Trophoblast cell (in vitro differentiated cells and primary cell): ENCODE measurements around the gene PAX8.

Source experiments
- DNase-seq, 2 donors: peaks; one replicate each; pipeline ENCODE4 v3.0.0-alpha.2; 2016
- H2AFZ ChIP-seq: 2 replicates; pipeline ENCODE4 v1.6.1; 2013; ENCODE audit warnings: low read length, moderate library complexity, mild to moderate bottlenecking; ENCODE audit not compliant: insufficient read depth, poor library complexity
- H2AK5ac ChIP-seq: 2 replicates; pipeline ENCODE4 v1.6.1; 2013; ENCODE audit warnings: mild to moderate bottlenecking, low read length
- H2BK120ac ChIP-seq: 2 replicates; pipeline ENCODE4 v1.6.1; 2013; ENCODE audit warnings: low read length, mild to moderate bottlenecking, moderate library complexity; ENCODE audit not compliant: insufficient read depth, poor library complexity
- H2BK12ac ChIP-seq: 2 replicates; pipeline ENCODE4 v1.6.1; 2013; ENCODE audit warnings: mild to moderate bottlenecking, low read length, moderate library complexity
- H2BK5ac ChIP-seq: 2 replicates; pipeline ENCODE4 v1.6.1; 2013; ENCODE audit warnings: low read length, low read depth, moderate library complexity, mild to moderate bottlenecking; ENCODE audit not compliant: poor library complexity
- H3K14ac ChIP-seq: 2 replicates; pipeline ENCODE4 v1.6.1; 2013; ENCODE audit warnings: mild to moderate bottlenecking, low read length
- H3K18ac ChIP-seq: 2 replicates; pipeline ENCODE4 v1.6.1; 2013; ENCODE audit warnings: mild to moderate bottlenecking, low read length
- H3K23ac ChIP-seq: 2 replicates; pipeline ENCODE4 v1.6.1; 2013; ENCODE audit warnings: low read length
- H3K27ac ChIP-seq: 2 replicates; pipeline ENCODE4 v1.5.1; 2013; ENCODE audit warnings: low read depth, mild to moderate bottlenecking, inconsistent platforms, low read length, moderate library complexity
- H3K27me3 ChIP-seq: 2 replicates; pipeline ENCODE4 v1.6.1; 2013; ENCODE audit warnings: inconsistent platforms, mild to moderate bottlenecking, low read length, moderate library complexity; ENCODE audit not compliant: insufficient read depth
- H3K36me3 ChIP-seq, 2 experiments: 1 replicate in 1 of 2; 2 replicates in 1 of 2; pipeline ENCODE4 v1.6.1; 2013; ENCODE audit warnings: low read length in 2 of 2, mild to moderate bottlenecking in 2 of 2, moderate library complexity in 1 of 2; ENCODE audit not compliant: insufficient read depth in 2 of 2, control insufficient read depth in 1 of 2
- H3K4ac ChIP-seq: 2 replicates; pipeline ENCODE4 v1.6.1; 2013; ENCODE audit warnings: low read depth, mild to moderate bottlenecking, low read length, moderate library complexity
- H3K4me1 ChIP-seq, 2 experiments: 1 replicate in 1 of 2; 2 replicates in 1 of 2; pipeline ENCODE4 v1.6.1; 2013; ENCODE audit warnings: low read length in 2 of 2, mild to moderate bottlenecking in 2 of 2, moderate library complexity in 1 of 2; ENCODE audit not compliant: insufficient read depth in 2 of 2, control insufficient read depth in 1 of 2
- H3K4me2 ChIP-seq: 2 replicates; pipeline ENCODE4 v1.6.1; 2013; ENCODE audit warnings: inconsistent platforms, mild to moderate bottlenecking, low read length, moderate library complexity
- H3K4me3 ChIP-seq: 2 replicates; pipeline ENCODE4 v1.5.1; 2013; ENCODE audit warnings: mild to moderate bottlenecking, low read depth, low read length, inconsistent platforms
- H3K79me1 ChIP-seq: one replicate; pipeline ENCODE4 v1.6.1; 2013; ENCODE audit warnings: low read length
- H3K79me2 ChIP-seq: 2 replicates; pipeline ENCODE4 v1.6.1; 2013; ENCODE audit warnings: low read length, mild to moderate bottlenecking; ENCODE audit not compliant: control insufficient read depth, insufficient read depth, poor library complexity
- H3K9ac ChIP-seq: 2 replicates; pipeline ENCODE4 v1.6.1; 2013; ENCODE audit warnings: mild to moderate bottlenecking, low read length
- H3K9me3 ChIP-seq: 2 replicates; pipeline ENCODE4 v1.6.1; 2013; ENCODE audit warnings: low read depth, mild to moderate bottlenecking, control low read depth, inconsistent platforms, low read length; ENCODE audit not compliant: insufficient read depth
- H4K12ac ChIP-seq: 2 replicates; pipeline ENCODE4 v1.6.1; 2013; ENCODE audit warnings: low read depth, mild to moderate bottlenecking, low read length, moderate library complexity
- H4K8ac ChIP-seq: 2 replicates; pipeline ENCODE4 v1.6.1; 2013; ENCODE audit warnings: low read depth, mild to moderate bottlenecking, low read length, moderate library complexity
- H4K91ac ChIP-seq: one replicate; pipeline ENCODE4 v1.6.1; 2013; ENCODE audit warnings: low read depth, mild to moderate bottlenecking, low read length, moderate library complexity
- WGBS: extraction: QIAGEN DNeasy Blood & Tissue Kit; methylation state at CpG from one replicate; pipeline ENCODE4 v1.1.7; 2013; ENCODE audit warnings: missing lambda C conversion rate; ENCODE audit not compliant: insufficient read length, insufficient coverage; ENCODE audit errors: extremely low coverage; 5-methylcytosine and 5-hydroxymethylcytosine counted together

PAX8 gene

GRCh38 chr2:113228351-113228750, 50.4 kb downstream of the PAX8 start:
- H3K9me3 ChIP-seq: no peaks in the 10 kb centered on the region
- WGBS: no CpG with 5 or more reads among the region's 1 CpG

GRCh38 chr2:113227698-113228097, 51.0 kb downstream of the PAX8 start:
- Histone ChIP-seq H3K23ac (no peak overlapping the region), H3K27ac (no peak overlapping the region), H3K36me3 (no peaks in the 10 kb centered on the region), H3K27me3 (no peaks in the 10 kb centered on the region), H2BK120ac (no peak overlapping the region), H3K4me2 (no peak overlapping the region), H3K9me3 (no peaks in the 10 kb centered on the region), H3K4me3 (no peak overlapping the region), H3K14ac (no peak overlapping the region), H3K4me1 (no peaks in the 10 kb centered on the region), H3K79me2 (no peaks in the 10 kb centered on the region), H2AFZ (no peak overlapping the region), H3K18ac (no peak overlapping the region), H2BK12ac (no peak overlapping the region), H2BK5ac (no peak overlapping the region), H2AK5ac (no peak overlapping the region), H3K4ac (no peak overlapping the region), H3K79me1 (no peaks in the 10 kb centered on the region), H4K12ac (no peak overlapping the region), H4K91ac (no peak overlapping the region), H4K8ac (no peak overlapping the region), H3K9ac (no peak overlapping the region)
- no CpG with 5 or more reads among the region's 3 CpGs for WGBS
- no peak for DNase-seq

More at GRCh38 chr2:113228351-113228750, 50.4 kb downstream of the PAX8 start:
- no peak overlapping the region for H2AFZ ChIP-seq
- DNase-seq: peak; percentile 86 to 91
- no peaks in the 10 kb centered on the region for H3K36me3 ChIP-seq
- no peak overlapping the region for H2BK12ac ChIP-seq
- H3K27me3 ChIP-seq: no peaks in the 10 kb centered on the region
- no peak overlapping the region for H3K4me2 ChIP-seq
- H3K4me1 ChIP-seq: no peaks in the 10 kb centered on the region
- no peaks in the 10 kb centered on the region for H3K79me1 ChIP-seq
- H3K9ac ChIP-seq: no peak overlapping the region
- no peak overlapping the region for H4K12ac ChIP-seq
- H2BK5ac ChIP-seq: no peak overlapping the region
- no peak overlapping the region for H3K14ac ChIP-seq
- no peak overlapping the region for H2BK120ac ChIP-seq
- H4K91ac ChIP-seq: no peak overlapping the region
- H3K79me2 ChIP-seq: no peaks in the 10 kb centered on the region
- H4K8ac ChIP-seq: no peak overlapping the region
- H3K18ac ChIP-seq: no peak overlapping the region
- H3K4ac ChIP-seq: no peak overlapping the region
- no peak overlapping the region for H3K27ac ChIP-seq
- no peak overlapping the region for H3K4me3 ChIP-seq
- H2AK5ac ChIP-seq: no peak overlapping the region
- H3K23ac ChIP-seq: no peak overlapping the region

- Histone ChIP-seq H3K4me1 (no peaks in the 10 kb centered on the region), H4K12ac (no peak overlapping the region), H2AFZ (no peak overlapping the region), H3K4ac (no peak overlapping the region), H3K9ac (no peak overlapping the region), H3K79me2 (no peaks in the 10 kb centered on the region), H2BK120ac (no peak overlapping the region), H2BK12ac (no peak overlapping the region), H3K36me3 (no peaks in the 10 kb centered on the region), H3K9me3 (no peaks in the 10 kb centered on the region), H3K18ac (no peak overlapping the region), H3K14ac (no peak overlapping the region), H2BK5ac (no peak overlapping the region), H2AK5ac (no peak overlapping the region), H4K91ac (no peak overlapping the region), H3K4me2 (no peak overlapping the region), H3K4me3 (no peak overlapping the region), H3K27me3 (no peaks in the 10 kb centered on the region), H3K79me1 (no peaks in the 10 kb centered on the region), H3K23ac (no peak overlapping the region), H4K8ac (no peak overlapping the region), H3K27ac (no peak overlapping the region)
- DNase-seq: no peak
- WGBS: no CpG with 5 or more reads among the region's 1 CpG
These were observed 51.4 kb downstream of the PAX8 start for GRCh38 chr2:113227290-113227689.

- no peak overlapping the region for H4K8ac ChIP-seq
- no peak overlapping the region for H3K4me2 ChIP-seq
- no peak overlapping the region for H3K27ac ChIP-seq
- no peaks in the 10 kb centered on the region for H3K36me3 ChIP-seq
- H3K79me1 ChIP-seq: no peaks in the 10 kb centered on the region
- H3K4me1 ChIP-seq: no peaks in the 10 kb centered on the region
- H3K23ac ChIP-seq: no peak overlapping the region
- H3K4ac ChIP-seq: no peak overlapping the region
- no peaks in the 10 kb centered on the region for H3K9me3 ChIP-seq
- H2AFZ ChIP-seq: no peak overlapping the region
- no peak overlapping the region for H2BK5ac ChIP-seq
- no peak overlapping the region for H4K12ac ChIP-seq
- no CpG with 5 or more reads among the region's 4 CpGs for whole genome bisulfite sequencing
- DNase-seq: no peak
- H3K27me3 ChIP-seq: no peaks in the 10 kb centered on the region
- H3K14ac ChIP-seq: no peak overlapping the region
- H4K91ac ChIP-seq: no peak overlapping the region
- no peak overlapping the region for H3K18ac ChIP-seq
- no peak overlapping the region for H2AK5ac ChIP-seq
- no peak overlapping the region for H2BK12ac ChIP-seq
- H2BK120ac ChIP-seq: no peak overlapping the region
- no peak overlapping the region for H3K9ac ChIP-seq
- H3K79me2 ChIP-seq: no peaks in the 10 kb centered on the region
- no peak overlapping the region for H3K4me3 ChIP-seq
These were observed 52.3 kb downstream of the PAX8 start for GRCh38 chr2:113226462-113226861.
